ENCODE results near the gene ITGA6.

ITGA6 gene

GRCh38 chr2:172395503-172395902 is 31.9 kb upstream of the ITGA6 start:
- TF ChIP-seq CTCF (IDR thresholded peaks at IDR 0.05) = no peak
- DNase-seq (ENCODE audit: low spot score) = no peak
- H3K4me3 ChIP-seq = no peak overlapping the region
- H3K27ac ChIP-seq = no peak overlapping the region

GRCh38 chr2:172397148-172397834 is 30.1 kb upstream of the ITGA6 start:
- Histone ChIP-seq H3K27ac (peak overlapping the region in 1 of 2 donors; percentile 18), H3K4me3 (no peak overlapping the region)
- DNase-seq (ENCODE audit: low spot score) = no peak
- TF ChIP-seq CTCF (IDR thresholded peaks at IDR 0.05) = no peak

- Histone ChIP-seq H3K27ac (no peak overlapping the region), H3K4me3 (no peak overlapping the region)
- no peak for DNase-seq (ENCODE audit: low spot score)
- no peak for TF ChIP-seq CTCF (IDR thresholded peaks at IDR 0.05)
These were observed 28.9 kb upstream of the ITGA6 start for GRCh38 chr2:172398440-172398839.

- no peak for TF ChIP-seq CTCF (IDR thresholded peaks at IDR 0.05)
- H3K27ac ChIP-seq = no peak overlapping the region
- H3K4me3 ChIP-seq = no peak overlapping the region
- DNase-seq (ENCODE audit: low spot score) = no peak
These were observed 27.6 kb upstream of the ITGA6 start for GRCh38 chr2:172399765-172400164.

GRCh38 chr2:172402198-172402597 is 25.2 kb upstream of the ITGA6 start:
- H3K27ac ChIP-seq = no peak overlapping the region
- TF ChIP-seq CTCF (IDR thresholded peaks at IDR 0.05) = no peak
- DNase-seq (ENCODE audit: low spot score) = no peak
- no peak overlapping the region for H3K4me3 ChIP-seq

GRCh38 chr2:172403402-172403801 is 24.0 kb upstream of the ITGA6 start:
- DNase-seq (ENCODE audit: low spot score) = no peak
- Histone ChIP-seq H3K27ac (peak overlapping the region in 1 of 2 donors; percentile 46), H3K4me3 (no peak overlapping the region)
- TF ChIP-seq CTCF (IDR thresholded peaks at IDR 0.05) = no peak

GRCh38 chr2:172403881-172404468 is 23.4 kb upstream of the ITGA6 start:
- DNase-seq (ENCODE audit: low spot score) = no peak
- Histone ChIP-seq H3K27ac (no peak overlapping the region), H3K4me3 (no peak overlapping the region)
- TF ChIP-seq CTCF (IDR thresholded peaks at IDR 0.05) = no peak
